GM21723 (cell line): Measurements from ENCODE around the gene PSMB10.
"Not testable (repeated sequence)": the region's sequence is repeated elsewhere in the genome, so short reads cannot be mapped to it uniquely, and the experiment has no call there.

Experiments
- ATAC-seq: cut with Tn5 transposase; IDR thresholded peaks from one replicate; pipeline ENCODE4 v1.9.1; 2021; ENCODE audit warnings: mild to moderate bottlenecking, moderate library complexity; ENCODE audit not compliant: unreplicated experiment

Gene PSMB10

DNA sequence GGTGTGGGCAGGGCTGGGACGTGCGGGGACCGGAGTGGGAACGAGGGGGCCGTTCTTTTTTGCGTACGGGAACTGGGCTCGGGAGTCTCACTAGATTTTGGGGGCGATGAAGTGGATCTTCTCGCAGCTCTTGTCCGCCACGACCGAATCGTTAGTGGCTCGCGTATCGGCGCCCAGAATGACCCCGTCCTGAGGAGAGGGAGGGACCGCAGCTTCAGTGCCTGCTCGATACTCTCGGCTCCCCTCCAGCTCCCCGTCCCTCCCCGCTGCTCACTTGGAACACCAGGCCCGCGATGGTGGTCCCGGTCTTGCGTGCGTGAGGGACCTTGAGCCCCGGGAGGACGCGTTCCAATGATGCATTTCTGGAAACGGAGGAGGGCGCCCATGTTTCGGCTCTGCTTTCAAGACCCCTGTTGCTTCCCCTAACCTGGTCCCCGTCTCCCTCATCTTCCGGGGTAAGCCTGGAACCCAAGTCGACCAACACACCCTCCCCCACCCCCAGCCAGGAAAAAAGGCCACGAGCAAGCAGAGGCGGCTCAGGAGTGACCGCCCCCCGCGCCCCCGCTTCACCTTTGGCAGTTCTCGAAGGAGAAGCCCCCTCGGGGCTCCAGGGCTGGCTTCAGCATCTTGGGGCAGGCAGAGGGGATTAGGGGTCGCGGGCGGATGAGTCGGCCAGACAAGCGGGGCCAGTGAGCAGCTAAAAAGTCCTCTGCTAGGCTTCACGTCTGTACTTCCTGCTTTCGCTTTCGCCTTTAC lies at the start of gene PSMB10:
Gene PSMB10 (minus strand): TSS at position 727 of the 756 bp plus-strand sequence. CDS start 101 bp downstream, at position 626.
- peak; percentile 7 for ATAC-seq

DNA sequence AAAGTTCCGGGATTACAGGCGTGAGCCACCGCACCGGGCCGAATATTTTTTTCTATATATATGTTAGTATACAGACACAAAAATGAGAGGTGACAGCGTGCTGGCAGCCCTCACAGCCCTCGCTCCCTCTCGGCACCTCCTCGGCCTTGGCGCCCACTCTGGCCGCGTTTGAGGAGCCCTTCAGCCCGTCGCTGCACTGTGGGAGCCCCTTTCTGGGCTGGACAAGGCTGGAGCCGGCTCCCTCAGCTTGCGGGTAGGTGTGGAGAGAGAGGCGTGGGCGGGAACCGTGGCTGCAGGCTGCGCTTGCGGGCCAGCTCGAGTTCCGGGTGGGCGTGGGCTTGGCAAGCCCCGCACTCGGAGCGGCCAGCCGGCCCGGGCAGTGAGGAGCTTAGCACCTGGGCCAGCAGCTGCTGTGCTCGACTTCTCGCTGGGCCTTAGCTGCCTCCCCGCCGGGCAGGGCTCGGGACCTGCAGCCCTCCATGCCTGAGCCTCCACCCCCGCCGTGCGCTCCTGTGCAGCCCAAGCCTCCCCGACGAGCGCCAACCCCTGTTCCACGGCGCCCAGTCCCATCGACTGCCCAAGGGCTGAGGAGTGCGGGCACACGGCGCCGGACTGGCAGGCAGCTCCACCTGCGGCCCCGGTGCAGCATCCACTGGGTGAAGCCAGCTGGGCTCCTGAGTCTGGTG lies 45.5 kb upstream of the PSMB10 start:
- no peak for ATAC-seq

DNA sequence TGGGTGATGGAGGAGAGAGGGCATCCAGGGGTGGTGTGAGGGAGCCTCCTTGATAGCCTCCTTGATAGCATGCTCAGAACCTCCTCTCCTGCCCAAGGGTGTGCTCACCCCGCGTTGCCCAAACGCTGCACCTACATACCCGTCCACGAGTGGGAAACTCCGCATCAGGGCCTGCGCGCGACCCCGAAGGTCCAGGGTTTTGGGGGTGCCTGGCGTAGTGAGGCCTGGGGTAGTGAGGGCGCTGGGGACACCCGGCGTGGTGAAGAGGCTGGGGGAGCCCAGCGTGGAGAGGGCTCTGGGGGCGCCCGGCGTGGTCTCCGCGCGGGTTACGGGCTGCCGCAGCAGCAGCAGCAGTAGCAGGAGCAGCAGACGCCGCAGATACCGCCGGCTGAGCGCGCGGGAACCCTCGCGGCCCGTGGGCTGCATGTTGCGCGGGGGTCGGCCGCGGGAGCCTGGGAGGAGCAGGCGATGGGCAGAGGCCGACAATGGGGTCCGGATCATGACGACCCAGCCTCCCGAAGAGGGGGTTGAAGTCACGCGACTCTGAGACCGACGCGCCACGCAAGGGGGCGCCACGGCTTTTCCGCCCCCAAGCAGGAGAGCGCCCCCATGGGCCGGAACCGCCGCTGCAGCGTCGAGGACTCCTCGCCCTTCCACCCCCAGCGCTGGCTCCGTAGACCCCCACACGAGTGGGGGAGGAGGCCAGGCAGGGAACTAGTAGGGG lies 43.5 kb upstream of the PSMB10 start, which contains the start of gene DPEP3:
Gene DPEP3 (minus strand): TSS at position 545 of the 724 bp plus-strand sequence. CDS start 119 bp downstream, at position 426.
- no peak for ATAC-seq

DNA sequence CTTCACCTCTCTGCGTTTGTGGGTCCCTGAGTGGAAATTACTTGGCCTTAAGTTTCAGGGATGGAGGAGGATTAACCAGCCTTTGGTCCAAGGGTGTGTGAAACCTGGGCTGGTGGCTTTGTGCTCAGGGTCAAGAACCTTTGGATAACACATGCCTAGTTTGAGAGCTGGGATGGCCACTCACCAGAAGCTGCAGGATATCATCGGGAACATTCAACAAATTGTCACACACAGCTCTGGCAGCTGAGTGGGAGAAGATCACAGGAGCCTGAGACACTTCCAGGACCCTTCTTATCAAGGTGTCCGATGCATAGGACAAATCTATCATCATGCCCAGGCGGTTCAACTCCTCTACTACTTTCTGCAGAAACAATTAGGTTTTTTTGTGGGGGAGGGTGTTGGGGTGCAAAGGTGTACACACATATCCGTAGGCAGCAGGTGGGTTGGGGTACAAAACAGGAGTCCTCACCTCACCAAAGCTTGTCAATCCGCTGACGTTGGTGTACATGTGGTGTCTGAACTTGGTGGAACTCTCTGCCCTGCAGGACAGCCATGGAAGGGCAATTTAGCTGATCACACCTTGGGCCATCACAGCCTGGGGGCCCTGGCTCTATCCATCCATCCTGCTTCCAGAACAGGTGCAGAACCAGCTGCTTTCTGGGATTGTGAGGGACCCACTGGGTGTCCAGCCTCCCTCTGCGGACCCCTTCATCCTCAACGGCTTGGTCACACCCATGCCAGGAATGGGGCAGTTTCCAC lies 41.0 kb upstream of the PSMB10 start:
- no peak for ATAC-seq

DNA sequence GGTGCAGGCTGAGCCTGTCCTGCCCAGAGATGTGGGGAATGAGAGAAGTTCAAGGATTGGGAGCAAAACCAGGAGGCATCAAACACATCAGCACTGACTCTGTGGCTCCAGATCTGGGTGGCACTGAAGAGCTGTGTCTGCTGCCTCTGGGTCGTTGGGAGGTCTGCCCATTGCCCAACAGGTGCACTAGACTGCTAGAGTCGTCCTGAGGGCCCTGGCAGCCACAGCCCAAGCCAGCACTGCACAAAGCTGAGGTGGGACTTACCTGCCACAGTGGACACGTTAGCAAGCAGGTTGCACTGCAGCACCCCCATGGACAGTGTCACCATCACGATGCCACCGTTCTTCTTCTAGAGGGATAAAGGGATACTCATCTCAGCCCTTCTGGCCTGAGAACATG lies 40.4 kb upstream of the PSMB10 start:
- ATAC-seq, result no peak

DNA sequence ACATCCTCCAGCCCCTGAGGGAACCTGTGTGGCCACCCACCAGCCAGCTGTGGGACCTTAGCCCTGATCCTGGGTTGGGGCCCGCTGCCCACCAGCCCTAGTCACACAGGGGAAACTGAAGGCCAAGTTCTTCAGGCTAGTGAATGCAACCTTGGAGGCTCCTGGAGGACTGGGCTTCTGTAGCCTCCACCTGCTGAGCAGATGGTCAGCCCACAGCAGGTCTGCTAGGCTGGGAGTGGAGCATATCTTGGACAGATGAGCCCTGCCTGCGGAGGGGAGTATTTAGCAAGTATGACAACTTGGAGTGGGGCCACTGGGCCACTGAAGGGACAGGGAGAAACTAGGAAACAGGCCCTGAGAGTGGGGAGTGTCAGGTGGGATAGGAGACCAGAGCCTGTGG lies 39.6 kb upstream of the PSMB10 start:
- no peak for ATAC-seq

DNA sequence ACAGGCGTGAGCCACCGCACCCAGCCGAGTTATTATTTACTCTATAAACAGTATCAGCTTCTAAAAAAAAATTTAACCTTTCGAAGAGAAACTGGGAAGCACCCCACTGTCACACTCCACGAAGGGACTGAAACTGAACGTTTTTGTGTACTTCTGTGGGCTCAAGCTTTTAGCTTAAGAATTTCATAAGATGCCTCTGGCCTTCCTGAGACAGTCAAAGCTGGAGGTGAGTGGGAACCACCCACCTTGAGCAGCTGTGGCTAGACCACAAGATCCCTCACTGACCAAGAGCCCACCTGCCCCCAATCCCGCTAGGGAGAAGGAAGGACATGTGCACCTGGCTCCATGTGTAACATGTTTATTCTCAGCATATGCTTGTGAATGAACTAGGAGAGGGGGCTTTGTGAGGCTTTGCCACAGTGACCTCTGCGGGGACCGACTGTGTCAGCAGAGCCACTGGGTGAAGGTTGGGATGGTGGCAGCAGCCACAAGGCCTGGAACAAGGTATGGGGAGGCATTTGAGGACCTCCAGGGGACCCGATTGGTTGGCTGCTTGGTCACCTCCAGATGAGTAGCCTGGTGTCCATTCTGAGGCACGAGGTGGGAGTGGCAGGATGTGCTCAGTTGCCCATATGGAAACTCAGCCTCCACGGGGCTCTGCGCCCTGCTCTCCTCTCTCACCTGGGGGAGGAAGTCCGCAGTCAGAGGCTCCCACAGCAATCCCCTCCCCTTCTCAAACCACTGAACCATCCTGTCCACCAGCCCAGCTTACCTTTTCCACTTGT lies 38.9 kb upstream of the PSMB10 start:
- no peak for ATAC-seq

DNA sequence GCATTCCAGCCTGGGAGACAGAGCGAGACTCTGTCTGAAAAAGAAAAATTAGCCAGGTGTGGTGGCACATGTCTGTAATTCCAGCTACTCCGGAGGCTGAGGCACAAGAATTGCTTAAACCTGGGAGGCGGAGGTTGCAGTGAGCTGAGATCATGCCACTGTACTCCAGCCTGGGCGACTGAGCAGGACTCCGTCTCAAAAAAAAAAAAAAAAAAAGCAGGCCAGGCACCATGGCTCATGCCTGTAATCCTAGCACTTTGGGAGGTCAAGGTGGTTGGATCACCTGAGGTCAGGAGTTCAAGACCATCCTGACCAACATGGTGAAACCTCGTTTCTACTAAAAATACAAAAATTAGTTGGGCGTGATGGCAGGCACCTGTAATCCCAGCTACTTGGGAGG lies 35.6 kb upstream of the PSMB10 start:
- not testable (repeated sequence) for ATAC-seq

DNA sequence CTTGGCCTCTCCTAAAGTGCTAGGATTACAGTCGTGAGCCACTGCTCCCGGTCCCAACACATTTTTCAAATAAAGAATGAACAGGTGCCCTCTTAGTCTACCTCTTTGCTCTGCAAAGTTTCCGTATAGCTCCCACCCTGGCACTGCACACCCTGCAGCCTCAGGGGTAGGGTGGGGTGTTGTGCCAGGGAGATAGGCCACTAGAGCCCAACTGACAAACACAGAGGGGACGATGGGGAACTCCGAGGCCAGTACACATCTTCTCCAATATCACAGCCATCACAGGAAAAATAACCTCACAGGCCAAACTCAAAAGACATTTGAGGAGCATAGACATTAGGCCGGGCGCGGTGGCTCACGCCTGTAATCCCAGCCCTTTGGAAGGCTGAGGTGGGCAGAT lies 34.5 kb upstream of the PSMB10 start:
- ATAC-seq, result no peak

DNA sequence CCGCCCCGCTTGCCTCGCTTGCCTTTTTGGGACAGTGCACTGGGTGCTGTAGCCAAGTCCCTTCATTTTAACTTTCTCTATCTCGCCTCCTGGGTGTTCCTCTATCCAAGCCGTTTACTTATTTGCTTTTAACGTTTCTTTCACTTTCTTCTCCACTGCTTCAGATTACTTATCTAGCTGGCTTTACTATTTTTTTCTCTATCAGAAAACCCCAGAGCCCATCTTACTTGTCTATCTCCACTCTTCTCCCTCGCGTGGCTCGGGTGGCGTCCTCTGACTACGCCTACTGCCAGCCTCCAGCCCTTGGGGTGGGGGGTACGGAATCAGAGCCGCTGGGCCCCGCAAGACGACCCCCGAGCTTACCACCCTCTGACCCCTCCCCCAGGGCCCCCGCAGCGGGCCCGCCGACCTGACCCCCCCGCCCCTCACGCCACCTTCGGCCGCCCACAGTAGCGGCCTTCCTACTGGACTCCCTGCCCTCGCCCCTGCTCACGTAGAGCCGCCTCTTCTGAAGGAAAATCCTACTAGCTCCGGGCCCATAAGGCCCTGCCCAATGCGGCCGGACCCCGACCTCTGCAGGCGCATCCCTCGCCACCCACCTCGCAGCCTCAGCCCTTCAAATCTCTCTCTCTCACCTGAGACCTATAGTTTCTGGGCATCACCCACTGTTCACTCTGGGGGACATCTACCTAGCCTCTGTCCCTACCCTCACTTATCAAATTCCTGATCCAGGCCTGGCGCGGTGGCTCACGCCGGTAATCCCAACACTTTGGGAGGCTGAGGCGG lies 32.8 kb upstream of the PSMB10 start:
- ATAC-seq, result no peak

DNA sequence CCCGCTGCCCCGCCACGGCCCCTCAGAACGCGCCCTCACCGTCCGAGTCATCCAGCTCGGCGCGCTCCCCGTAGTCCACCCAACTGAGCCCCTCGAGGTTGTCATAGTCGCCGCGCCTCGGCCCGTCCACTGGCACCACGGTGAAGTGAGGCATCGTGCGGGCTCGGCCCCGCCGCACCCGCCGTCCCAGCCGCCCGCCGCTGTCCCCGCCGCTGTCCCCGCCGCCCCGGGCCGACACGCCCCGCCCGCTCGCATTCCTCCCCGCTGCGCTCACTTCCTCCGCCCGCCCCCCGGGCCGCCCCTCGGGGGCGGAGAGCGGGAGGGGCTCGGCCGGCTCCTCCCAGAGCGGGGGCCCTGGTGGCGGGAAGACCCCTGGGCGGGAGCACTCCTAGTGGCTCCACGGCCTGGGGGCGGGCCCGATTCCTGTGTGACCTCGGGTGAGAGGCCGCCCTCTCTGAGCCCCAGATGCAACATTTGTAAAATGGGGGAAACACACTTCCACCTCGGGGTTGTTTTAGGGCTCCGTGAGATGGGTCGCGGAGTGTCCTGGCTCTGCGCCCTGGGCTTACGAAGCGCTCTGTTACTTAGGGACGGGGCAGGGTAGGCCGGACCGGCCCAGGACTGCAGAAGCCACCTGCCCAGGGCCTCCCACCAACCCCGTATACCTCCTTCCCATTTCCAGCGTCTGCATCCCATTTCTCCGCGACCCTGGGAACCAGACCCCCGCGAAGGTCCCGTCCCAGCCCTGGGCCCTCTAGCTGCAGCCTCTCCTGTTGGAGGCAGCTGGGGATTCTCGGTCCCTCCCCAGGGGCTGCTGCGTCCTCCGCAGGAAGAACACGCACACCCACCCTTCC lies 32.0 kb upstream of the PSMB10 start, which contains the start of gene SLC12A4:
Gene SLC12A4 (minus strand): TSS at position 238 of the 854 bp plus-strand sequence. CDS start 84 bp downstream, at position 154.
- peak; percentile 83 for ATAC-seq

DNA sequence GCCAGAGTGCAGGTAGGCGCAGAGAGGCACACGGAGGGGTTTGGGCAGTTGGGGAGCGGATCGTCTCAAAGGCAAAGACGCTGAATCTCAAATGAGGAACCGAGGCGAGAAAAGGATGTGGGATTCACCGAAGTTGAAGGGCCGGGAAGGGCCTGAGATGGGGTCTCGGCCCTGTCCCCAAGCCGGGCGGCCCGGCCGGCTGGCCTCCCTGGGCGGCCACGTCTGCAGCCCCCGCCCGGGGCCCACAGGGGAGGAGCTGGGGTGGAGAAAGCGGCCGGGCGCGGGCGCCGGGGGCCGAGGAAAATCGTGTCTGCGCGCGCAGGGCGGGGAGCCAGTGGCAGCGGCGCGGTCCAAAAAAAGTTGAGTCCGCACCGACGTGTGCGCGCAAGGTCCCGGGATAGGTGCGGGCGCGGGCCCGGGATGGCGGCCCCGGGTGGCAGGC lies 31.3 kb upstream of the PSMB10 start:
- peak; percentile 29 for ATAC-seq

DNA sequence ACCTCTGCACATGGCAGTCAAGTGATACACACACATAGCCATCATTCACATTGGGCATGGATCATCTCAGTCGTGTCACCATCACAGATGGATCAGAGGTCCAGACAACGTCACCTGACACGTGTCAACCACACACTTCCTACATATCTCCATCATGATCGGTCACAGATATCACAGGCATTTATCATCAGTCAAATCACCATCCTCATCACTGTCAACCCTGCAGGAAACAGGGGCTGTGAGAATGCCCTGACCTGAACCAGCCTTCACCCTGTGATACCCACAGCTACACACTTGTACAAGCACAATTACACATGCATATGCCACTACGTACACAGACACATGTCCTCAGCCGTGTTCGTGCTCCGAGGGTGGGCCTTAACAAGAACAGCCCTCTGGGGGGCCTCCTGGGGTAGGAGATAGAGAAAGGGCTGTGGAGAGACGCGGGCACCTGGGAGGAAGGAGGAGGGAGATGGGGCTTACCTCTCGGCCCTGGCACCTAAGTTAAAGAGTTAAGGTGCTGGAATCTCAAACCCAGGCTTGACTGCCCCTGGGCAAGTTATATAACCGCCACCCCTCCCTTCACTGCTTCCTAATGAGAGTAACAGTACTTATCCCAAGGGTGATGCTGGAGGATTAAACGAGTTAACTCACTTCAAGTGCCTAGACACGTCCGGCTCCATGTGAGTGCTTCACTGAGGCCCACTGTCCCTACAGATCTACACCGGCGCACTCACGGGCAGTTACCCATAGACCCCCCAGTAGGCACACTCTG lies 30.7 kb upstream of the PSMB10 start:
- ATAC-seq, result no peak

DNA sequence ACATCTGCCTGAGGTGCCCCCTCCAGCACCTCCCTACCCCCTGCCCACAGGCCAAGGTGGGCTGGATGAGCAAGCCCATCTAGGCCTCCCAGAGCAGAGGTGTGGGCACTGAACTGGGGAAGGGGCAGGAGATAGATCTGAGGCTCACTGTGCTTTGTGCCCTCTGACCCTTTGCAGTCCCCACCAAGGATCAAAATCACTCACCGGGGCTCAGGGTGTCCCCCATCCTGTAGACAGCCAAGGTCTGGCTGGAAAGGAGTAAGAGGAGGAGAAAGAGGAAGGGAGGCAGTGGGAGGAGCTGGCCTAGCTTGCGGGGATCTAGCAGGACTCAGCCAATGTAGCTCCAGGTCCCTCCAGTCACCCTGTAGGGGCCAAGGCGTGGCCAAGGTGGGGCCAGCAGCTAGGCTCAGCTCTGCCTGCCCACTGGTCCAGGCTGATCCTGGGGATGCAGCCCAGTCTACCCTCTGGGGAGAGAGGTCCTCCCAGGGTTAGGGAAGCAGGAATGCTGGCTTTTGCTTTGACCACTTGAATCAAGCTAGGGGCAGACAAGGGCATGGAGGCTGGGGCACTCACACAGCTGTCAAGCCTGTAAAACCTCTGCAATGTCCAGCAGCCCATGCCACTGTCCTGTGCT lies 30.0 kb upstream of the PSMB10 start:
- ATAC-seq, result no peak

DNA sequence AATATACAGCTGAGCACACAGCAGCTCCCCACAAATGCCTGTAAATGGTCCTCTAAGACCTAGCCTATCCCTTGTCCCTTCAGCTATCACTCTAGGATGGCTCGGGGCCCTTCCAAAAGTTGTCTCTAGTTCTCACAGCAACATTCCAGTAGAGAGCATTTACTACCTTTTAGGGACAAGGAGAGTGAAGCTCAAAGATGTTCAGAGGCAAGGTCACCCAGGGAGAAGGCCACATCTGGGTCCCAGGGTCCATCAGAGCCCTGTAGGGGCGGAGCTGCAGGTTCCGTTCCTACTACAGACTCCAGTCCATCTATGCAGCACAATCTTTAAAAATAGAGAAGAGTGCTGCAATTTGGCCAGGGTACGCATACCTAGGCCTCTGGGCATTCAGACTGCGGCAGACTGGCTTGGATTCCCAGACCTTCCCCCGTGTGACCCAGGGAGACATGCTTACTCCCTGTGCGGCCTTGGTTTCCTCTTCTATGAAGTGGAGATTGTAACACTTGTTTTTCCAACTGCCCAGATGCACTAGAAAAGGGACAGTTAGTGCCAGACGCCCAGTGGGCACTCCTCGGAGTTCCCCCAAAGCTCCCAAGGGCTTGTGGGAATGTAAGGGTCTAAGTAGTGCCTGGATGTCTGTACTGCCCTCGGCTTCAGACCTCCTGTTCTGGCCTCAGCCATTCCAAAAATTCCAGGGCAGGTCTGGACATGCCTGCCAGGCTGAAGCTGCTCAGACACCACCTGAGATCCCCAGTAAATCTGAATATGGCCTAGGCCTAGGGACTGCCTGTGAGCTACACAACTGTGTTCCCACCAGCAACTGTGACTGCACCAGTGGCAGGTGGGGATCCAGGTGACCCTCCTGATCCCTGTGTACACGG lies 29.3 kb upstream of the PSMB10 start:
- no peak for ATAC-seq
